Measurements from ENCODE around the gene ZFYVE16.
"Not testable (repeated sequence)": the region's sequence is repeated elsewhere in the genome, so short reads cannot be mapped to it uniquely, and the experiment has no call there.

ZFYVE16 gene

GRCh38 chr5:80487829-80488721 is 80.2 kb downstream of the ZFYVE16 start, which contains the start of gene FAM151B:
Gene FAM151B, plus strand, starts transcription at chr5:80488100. Its CDS starts 24 bp downstream, at chr5:80488124.
- peak; percentile 40 for DNase-seq (ENCODE audit: low read depth)

- no peak for DNase-seq (ENCODE audit: low read depth)
These were observed 83.4 kb downstream of the ZFYVE16 start for GRCh38 chr5:80491296-80491695.

GRCh38 chr5:80492741-80493140 is 84.9 kb downstream of the ZFYVE16 start:
- no peak for DNase-seq (ENCODE audit: low read depth)

GRCh38 chr5:80493443-80493842 is 85.6 kb downstream of the ZFYVE16 start:
- DNase-seq (ENCODE audit: low read depth) = not testable (repeated sequence)

GRCh38 chr5:80495891-80496290 is 88.0 kb downstream of the ZFYVE16 start:
- DNase-seq (ENCODE audit: low read depth) = no peak

GRCh38 chr5:80502800-80503199 is 94.9 kb downstream of the ZFYVE16 start:
- DNase-seq (ENCODE audit: low read depth) = no peak

GRCh38 chr5:80503641-80504040 is 95.8 kb downstream of the ZFYVE16 start:
- DNase-seq (ENCODE audit: low read depth) = no peak

- DNase-seq (ENCODE audit: low read depth) = no peak
These were observed 97.0 kb downstream of the ZFYVE16 start for GRCh38 chr5:80504833-80505232.

GRCh38 chr5:80507663-80508062 is 99.8 kb downstream of the ZFYVE16 start:
- DNase-seq (ENCODE audit: low read depth) = no peak

- no peak for DNase-seq (ENCODE audit: low read depth)
These were observed 101.0 kb downstream of the ZFYVE16 start for GRCh38 chr5:80508844-80509243.

- no peak for DNase-seq (ENCODE audit: low read depth)
These were observed 101.5 kb downstream of the ZFYVE16 start for GRCh38 chr5:80509362-80509761.

- DNase-seq (ENCODE audit: low read depth) = no peak
These were observed 109.0 kb downstream of the ZFYVE16 start for GRCh38 chr5:80516826-80517225.
